GM12878 (cell line): ENCODE results near the gene SPTAN1.

Experiments
- EZH2 ChIP-seq: IDR thresholded peaks from 2 replicates; pipeline ENCODE4 v1.6.1; 2012; ENCODE audit warnings: low read depth, mild to moderate bottlenecking, control low read depth, inconsistent platforms, low read length, borderline replicate concordance; ENCODE audit not compliant: control insufficient read depth
- TF ChIP-seq, protein P1 (sequence below): IDR thresholded peaks from 2 replicates; pipeline ENCODE4 v1.6.1; 2011; ENCODE audit warnings: low read depth, mild to moderate bottlenecking, low read length, moderate library complexity, borderline replicate concordance; ENCODE audit errors: extremely low read depth

DNA sequence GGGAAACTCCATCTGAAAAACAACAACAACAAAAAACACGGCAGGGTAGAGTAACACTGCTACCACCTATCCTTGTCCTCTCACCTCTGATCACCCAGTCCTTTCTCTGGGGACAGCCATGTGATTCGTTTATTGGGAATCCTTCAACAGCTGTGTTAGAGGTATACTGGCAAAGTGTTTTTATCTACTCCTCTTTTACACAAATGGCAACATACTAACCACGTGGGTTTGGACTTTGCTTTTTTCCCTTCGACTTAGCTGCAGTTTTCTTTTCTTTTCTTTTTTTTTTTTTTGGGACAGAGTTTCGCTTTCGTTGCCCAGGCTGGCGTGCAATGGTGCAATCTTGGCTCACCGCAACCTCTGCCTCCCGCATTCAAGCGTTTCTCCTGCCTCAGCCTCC is 125.4 kb downstream of the SPTAN1 start:
- no peak for TF ChIP-seq EZH2
- TF ChIP-seq, protein P1, sequence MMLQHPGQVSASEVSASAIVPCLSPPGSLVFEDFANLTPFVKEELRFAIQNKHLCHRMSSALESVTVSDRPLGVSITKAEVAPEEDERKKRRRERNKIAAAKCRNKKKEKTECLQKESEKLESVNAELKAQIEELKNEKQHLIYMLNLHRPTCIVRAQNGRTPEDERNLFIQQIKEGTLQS, result no peak
